Stimulated activated CD8-positive, alpha-beta memory T cell treated with anti-CD3 and anti-CD28 coated beads, Interleukin-12 subunit alpha, Interleukin-12 subunit beta, amount 100 ng/mL, for 24 hours (primary cell): ENCODE measurements around the gene EGFR.

Experiments
- DNase-seq: peaks from one replicate; pipeline ENCODE4 v3.0.0-alpha.2; 2020; ENCODE audit errors: extremely low read depth

EGFR gene

GRCh38 chr7:55036950-55037736 is 18.3 kb downstream of the EGFR start:
- no peak for DNase-seq

GRCh38 chr7:55043691-55044370 is 25.0 kb downstream of the EGFR start:
- DNase-seq = no peak

DNA sequence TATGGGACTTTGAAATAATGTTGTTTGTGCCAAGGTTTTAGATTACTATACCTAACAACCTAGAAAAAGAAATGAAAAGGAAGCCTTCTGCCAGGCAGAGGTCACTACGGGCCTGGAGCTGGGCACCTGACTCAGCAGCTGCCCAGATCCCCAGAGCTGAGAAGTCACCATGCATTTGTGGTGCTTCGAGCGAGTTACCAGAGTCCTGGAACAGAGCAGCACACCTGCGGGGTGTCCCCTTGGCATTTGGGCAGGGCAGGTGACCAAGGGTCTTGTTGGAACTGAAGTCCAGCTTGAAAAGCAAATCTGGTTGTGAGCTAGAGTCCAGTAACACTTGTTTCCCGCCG is 25.5 kb downstream of the EGFR start:
- DNase-seq = no peak

DNA sequence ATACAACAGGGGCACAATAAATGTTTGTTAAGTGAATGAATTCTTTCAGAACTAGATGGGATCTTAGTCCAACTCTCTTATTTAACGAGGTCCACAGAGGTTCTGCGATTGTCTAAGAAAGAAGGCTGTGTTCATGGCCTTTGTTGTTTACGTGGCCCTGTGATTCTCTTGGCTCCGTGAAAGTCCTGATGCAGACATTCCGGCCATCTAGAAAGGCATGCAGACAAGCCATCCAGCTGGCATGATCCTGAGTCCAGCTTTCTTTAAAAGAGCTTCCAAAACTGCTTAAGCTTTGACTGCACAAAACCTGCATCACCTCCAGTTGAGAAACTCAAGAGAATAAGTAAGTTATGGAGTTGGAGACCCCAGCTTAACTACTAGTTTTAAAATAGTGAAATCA is 26.0 kb downstream of the EGFR start:
- no peak for DNase-seq

GRCh38 chr7:55046582-55047342 is 27.9 kb downstream of the EGFR start:
- DNase-seq = no peak

- no peak for DNase-seq
These were observed 29.5 kb downstream of the EGFR start for GRCh38 chr7:55048221-55048859.

GRCh38 chr7:55050281-55050680 is 31.5 kb downstream of the EGFR start:
- DNase-seq = no peak

DNA sequence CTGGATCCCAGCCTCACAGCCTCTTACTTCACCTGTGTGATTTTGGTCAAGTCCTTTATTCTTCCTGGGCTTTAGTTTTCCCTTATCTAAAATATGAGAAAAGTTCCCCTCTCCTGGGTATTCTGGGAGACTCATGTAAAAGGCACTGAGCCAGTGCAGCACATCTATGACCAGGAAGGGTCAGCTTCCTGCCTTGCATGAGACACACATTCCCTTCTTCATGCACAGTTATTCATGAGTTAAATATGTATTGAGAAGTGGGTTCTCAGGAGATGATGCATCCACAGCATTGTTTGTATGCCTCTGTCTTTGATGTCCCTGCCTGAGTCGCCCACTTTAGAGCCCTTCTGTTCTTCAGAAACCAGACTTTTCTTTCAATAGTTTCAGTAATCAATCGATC is 33.3 kb downstream of the EGFR start:
- no peak for DNase-seq

- no peak for DNase-seq
These were observed 34.1 kb downstream of the EGFR start for GRCh38 chr7:55052741-55053427.

DNA sequence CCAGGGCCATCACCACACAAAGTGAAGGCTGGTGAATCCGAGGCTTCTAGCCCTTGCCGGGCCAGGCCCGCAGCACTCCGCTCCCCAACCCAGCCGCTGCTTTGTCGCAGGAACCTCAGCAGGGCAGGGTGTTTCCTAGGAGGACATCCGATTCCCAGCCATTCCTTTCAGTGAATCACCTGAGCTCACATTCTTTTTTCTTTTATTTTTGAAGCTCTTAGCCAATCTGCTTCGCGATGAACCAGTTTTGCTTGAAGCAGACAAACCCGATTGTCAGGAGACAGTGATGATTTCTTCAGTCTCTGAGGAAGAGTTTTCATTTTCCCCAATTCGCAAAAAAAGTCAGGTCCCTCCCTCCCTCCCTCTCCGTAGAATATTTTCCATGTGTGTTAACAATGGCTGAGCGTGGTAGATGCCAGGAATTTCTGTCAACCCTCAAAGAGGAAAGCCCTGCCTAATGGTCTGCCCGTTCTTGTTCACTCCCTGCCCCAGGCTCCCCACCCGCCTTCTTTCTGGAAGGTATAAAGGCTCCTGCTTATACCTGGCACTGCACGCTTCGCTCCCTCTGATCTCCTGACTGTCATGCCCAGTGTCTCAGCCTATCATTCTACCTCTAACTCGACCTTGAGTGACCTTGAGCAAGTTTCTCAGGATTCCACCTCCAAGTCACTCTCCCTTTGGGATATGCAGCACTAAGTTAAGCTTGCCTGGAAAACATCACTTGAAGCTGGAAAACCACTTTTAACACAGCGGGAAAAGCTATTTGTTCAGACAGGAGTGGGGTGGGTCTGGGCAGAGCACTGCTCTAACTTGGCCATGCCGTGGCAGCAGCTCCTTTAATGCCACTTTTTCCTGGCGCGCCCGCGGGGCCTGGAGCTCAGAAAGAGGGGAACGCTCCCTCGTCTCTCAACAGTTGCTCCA is 35.1 kb downstream of the EGFR start:
- DNase-seq = no peak

DNA sequence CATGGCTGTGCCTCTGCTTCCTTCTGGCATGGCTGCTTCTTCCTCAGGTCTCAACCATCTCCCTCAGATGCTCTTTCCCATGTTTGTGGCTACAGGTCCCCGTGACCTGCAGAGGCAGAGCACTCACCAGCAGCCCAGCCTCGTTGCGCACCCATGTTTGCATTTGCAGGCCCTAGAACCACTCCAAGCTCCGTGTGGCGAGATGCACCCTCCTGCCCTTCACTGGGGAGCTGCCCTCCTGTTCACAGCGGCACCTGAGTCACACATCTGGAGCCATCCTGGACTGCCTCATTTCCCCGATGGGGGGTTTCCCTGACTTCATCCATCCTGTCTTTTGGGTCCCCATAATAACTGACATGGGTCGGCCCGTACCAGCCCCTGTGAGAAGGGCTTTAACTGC is 35.9 kb downstream of the EGFR start:
- DNase-seq = no peak

- no peak for DNase-seq
These were observed 36.7 kb downstream of the EGFR start for GRCh38 chr7:55055479-55055878.

- no peak for DNase-seq
These were observed 37.3 kb downstream of the EGFR start for GRCh38 chr7:55056068-55056467.

GRCh38 chr7:55056577-55057480 is 38.0 kb downstream of the EGFR start:
- DNase-seq = no peak

- no peak for DNase-seq
These were observed 39.5 kb downstream of the EGFR start for GRCh38 chr7:55058314-55058713.

DNA sequence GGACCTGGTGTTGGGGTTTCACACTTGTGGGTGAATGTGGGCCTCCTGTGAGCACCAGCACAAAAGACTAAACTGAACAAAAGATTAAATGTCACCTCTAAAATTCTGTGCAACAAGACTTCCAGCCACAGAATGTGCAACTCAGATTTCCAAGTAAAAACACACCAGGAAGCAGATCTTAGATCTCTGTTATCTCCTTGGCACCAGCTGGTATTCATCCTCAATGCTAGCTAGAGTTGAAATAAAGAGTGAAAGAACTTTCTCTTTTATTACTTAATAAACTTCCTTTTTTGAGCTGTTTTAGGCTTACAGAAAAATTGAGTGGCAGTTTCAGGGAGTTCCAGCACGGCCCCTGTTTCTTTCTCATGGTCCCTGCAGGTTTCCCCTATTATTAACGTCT is 40.2 kb downstream of the EGFR start:
- no peak for DNase-seq

DNA sequence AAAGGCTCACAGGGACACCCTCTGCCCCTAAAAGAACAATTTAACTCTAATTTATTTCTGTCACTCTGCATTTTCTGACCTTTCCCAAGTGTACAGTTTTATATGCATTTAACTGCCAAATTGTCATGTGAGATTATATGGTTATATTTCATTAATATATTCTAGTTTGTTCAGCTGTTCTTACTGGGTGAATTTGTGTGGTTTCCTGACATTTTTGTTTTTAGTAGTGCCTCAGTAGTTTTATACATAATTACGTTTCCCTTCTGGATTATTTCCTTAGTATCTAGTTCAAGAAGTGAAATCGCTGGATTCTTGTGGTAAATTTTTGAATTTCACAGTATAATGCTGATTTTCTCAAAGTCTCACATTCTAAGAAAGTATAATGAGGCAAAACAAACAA is 41.3 kb downstream of the EGFR start:
- DNase-seq = no peak

DNA sequence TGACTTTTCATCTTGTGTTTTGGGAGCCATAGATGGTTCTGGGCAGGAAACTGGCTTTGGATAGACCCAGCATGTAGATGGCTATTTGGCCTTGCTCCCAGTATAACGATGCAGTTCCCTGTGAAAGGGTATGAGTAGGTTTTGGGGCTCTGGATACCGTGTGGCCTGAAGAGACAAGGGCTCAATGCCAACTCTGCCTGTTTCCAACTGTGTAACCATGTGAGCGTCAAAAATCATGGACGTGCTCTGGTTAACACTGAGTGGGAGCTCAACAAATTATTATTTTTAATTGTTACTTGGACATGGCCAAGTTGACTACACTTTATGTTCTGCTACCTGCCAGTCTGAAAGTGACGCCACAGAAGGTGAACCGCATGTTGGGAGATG is 41.8 kb downstream of the EGFR start:
- DNase-seq = no peak

DNA sequence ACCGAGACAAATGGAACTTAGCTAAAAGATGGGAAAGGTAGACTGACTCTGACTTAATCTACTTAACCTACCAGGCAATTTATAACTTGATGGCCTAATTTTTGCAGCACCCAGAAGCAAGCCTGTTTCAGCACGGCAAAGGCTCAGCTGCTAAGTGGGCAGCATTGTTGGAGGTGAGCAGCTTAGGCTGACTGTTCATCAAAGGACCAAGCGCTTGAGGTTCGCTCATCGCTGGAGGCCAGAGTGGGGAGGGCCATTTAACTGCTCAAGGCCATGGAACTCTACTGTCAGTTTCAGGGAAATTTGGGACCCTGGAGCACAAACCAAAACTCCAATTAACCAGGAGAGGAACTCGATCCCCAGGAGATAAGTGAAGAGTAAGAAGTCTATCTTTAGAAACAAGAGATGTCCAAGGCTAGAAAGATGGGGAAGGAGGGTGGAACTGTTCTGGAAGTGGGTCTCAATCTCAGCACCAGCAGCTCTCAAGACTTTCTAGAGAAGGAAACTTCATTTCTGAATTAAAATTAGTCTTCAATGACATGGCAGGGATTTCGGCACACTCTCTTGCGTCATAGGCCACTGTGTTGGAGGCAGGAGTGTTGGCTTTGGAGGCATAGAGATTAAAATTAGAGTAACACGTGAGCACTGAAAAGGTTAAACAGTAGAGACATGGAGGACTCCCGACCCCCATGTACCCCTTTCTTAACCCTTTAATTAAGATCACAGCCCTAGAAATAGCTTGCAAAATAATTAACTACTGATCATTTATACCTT is 43.1 kb downstream of the EGFR start:
- no peak for DNase-seq
